Amniotic stem cell (primary cell): ENCODE data around the gene NOTCH3.
A peak's percentile ranks its signal among the peaks of the same experiment; 100 is the strongest.

ENCODE experiments used
- DNase-seq: peaks from one replicate; lab custom pipeline; 2025; lab: John Stamatoyannopoulos, UW

The NOTCH3 gene

GRCh38 chr19:15236886-15237285, 36.1 kb upstream of the NOTCH3 start:
- no peak for DNase-seq

GRCh38 chr19:15235781-15236180, 35.0 kb upstream of the NOTCH3 start:
- no peak for DNase-seq

GRCh38 chr19:15234431-15235130, 33.8 kb upstream of the NOTCH3 start:
- no peak for DNase-seq

DNA sequence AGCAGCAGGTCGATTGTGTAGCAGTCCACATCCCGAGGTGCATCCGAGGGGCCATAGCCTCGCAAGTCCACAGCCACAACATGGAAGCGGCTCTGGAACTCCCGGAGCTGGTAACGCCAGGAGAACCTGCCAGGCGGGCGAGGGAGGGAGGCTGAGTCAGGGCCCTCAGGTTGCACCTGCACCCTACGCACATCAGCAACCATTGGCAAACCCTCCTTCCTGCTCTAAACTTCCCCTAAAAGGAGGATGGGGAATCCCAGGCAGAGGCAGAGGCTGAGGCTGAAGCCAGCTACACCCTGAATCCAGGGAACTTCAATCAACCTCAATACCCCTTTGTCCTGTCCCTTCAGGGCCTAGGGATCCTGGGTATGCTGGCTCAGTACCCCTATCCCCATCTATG, 30.5 kb upstream of the NOTCH3 start:
- DNase-seq = no peak

DNA sequence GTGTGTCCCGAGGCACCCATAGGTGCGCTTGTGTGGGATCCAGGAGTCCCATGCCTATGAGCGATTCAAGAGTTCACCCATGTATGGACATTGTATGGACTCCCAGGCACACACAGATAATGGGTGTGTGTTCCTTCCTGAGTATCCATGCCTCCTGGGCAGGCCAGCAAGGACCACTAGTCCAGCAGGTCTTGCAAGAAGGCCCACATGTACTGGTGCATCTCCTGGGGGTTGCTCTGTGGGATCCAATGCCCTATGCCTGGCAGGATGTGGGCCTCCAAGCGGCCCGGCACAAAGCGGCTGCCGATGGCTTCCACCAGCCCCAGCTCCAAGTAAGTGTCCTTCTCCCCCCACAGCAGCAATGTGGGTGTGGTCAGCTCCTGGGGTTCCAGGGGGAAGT, 26.5 kb upstream of the NOTCH3 start:
- DNase-seq = no peak

DNA sequence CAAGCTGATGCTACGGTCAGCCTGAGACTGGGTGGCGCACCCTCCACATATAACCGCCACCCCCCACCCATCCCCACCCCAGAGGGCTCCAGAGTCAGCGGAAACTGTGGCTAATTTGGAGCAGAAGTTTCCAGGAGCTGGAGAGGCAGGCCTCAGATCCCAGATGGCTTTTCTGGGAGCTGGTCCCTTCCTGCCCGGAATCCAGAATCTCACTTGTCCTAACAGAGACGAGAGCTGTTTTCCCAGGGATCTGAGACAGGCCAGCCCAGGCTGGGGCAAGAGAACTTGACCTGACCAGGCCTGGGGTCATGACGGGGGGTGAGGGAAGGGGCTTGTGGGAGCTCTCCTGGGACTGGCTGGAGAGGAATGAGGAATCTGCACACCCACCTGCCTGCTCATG, 25.0 kb upstream of the NOTCH3 start:
- DNase-seq = no peak

DNA sequence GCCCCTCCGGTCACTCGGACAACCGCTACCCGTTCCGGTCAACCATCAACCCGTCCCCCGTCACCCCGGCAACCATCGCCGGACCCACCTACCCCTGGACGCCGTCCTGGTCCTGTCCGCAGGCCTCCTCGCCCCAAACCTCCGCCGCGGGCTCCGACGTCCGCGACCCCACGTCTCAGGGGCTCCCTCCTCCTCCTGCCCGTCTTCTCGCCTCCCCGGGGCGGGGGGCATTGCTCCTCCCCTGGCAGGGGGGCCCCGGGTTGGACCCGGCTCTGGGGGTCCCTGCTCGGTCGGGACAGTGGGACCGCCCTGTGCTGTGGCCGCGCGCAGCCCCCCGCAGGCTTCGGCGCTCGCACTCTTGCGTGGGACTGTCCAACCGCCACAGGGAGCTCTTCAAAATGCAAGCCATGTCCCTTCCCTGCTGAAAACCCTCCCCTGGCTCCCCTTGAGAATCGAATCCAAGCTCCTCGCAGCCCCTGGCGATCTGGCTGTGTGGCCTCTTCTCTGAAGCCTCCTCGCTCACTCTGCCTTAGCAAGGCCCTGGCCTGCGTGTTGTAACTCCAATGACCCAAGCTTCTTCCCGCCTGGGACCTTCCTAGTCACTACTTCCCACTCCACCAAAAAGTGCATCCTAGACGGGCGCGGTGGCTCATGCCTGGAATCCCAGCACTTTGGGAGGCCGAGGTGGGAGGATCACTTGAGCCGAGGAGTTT, 23.0 kb upstream of the NOTCH3 start:
- DNase-seq = no peak

DNA sequence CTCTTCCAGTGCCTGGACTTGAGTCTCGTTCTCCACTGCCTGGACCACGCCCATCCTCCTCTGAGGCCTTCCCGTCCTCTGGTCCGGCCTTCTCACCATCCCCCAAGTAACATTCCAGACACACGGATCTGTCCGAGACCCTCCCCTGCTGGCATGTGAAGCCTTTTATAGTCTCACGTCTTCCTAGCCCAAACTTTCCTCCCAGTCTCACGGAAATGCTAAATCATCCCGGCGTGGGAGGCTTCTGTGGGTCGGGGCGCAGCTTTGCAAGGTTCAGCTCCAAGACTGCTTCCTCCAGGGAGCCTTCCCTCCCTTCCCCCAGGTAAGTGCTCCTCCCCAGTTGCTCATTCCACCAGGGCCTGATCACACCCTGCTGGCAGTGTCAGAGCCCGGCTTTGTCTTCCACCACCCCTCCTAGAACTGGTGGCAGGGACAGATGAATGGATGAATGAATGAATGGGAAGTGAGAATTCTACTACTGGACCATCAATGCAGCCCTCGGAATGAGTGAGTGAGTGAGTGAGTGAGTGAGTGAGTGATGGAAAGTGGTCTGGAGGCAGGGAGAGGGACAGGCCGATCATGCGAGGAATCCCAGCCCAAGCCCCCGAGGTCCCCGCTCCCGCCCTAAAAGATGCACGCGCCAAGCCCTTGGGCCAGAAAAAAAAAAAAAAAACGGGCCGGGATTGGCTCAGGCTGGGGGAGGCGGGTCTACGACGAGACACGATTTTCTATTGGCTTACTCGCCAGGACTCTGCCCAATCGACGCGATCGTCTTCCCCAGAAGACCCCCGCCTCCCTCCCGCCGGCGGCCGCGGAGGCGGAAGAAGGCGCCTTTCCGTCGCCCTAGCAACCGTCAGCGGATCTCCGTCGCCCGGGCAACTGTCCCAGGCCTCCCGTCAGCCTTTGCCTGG, 22.2 kb upstream of the NOTCH3 start:
- peak; percentile 96 for DNase-seq

GRCh38 chr19:15220833-15221232, 20.0 kb upstream of the NOTCH3 start:
- DNase-seq = no peak

- DNase-seq = no peak
These were observed 17.7 kb upstream of the NOTCH3 start for GRCh38 chr19:15218501-15218900.

DNA sequence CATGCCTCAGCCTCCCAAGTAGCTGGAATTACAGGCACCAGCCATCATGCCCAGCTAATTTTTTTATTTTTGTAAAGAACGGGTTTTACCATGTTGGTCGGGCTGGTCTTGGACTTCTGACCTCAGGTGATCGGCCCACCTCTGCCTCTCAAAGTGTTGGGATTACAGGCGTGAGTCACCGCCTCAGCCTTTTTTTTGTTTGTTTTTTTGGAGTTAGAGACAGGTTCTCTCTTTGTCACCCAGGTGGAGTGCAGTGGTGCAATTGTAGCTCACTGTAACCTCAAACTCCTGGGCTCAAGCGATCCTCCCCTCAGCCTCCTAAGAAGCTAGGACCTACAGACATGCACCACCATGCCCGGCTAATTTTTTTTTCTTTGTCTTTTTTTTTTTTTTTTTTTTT, 15.6 kb upstream of the NOTCH3 start:
- no peak for DNase-seq

GRCh38 chr19:15213715-15214381, 13.1 kb upstream of the NOTCH3 start:
- no peak for DNase-seq

DNA sequence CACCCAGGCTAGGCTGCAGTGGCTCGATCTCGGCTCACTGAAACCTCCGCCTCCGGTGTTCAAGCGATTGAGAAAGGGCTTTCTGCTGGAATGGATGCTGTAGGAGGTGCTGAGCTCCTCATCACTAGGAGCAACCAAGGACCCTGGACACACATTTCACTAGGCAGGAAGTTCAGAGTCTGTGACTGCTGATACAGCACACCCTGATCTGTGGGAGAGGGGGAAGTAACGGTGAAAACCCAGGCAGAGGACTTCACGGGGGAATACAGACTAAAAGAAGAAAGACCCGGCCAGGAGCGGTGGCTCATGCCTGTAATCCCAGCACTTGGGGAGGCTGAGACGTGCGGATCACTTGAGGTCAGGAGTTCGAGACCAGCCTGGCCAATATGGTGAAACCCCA, 11.9 kb upstream of the NOTCH3 start:
- DNase-seq = no peak

GRCh38 chr19:15210323-15210781, 9.6 kb upstream of the NOTCH3 start:
- no peak for DNase-seq

DNA sequence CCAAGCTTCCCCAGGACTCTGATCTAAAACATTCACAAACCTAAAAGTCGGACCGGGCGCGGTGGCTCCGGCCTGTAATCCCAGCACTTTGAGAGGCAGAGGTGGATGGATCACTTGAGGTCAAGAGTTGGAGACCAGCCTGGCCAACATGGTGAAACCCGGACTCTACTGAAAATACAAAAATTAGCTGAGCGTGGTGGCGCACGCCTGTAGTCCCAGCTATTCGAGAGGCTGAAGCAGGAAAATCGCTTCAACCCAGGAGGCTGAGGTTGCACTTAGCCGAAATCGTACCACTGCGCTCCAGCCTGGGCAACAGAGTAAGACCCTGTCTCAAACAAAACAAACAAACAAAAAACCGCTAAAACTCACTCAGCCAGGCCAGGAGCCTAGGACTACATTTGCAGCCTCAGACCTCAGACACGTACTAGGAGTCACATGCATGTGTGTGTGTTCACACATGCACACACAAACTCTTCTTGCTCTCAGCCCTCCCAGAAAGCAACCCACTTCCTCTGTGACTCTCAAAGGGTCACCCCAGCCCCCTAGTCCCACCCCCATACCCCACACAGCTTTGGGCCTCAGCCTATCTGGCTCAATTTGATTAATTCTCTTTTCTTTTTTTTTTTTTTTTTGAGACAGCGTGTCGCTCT, 704 bp upstream of the NOTCH3 start:
- DNase-seq = no peak

GRCh38 chr19:15199661-15200552, 888 bp downstream of the NOTCH3 start:
- no peak for DNase-seq

- DNase-seq = no peak
These were observed 1.7 kb downstream of the NOTCH3 start for GRCh38 chr19:15198951-15199660.

GRCh38 chr19:15197942-15198341, 2.9 kb downstream of the NOTCH3 start:
- DNase-seq = no peak

- no peak for DNase-seq
These were observed 3.4 kb downstream of the NOTCH3 start for GRCh38 chr19:15197275-15197941.
